Loucy (cell line): ENCODE data around the gene KTI12.

Experiments used
- H2AFZ ChIP-seq: fragments of 200-600 bp; sonication (generic); 2 replicates; pipeline ENCODE4 v1.6.0; 2016; ENCODE audit warnings: antibody characterized with exemption, mild to moderate bottlenecking, low read length, moderate library complexity
- H3F3A ChIP-seq: fragments of 200-600 bp; 2 replicates; pipeline ENCODE4 v1.6.0; 2016; ENCODE audit warnings: antibody characterized with exemption, low read depth, mild to moderate bottlenecking
- H3K27me3 ChIP-seq: fragments of 200-600 bp; sonication (generic); 2 replicates; pipeline ENCODE4 v1.6.1; 2014; ENCODE audit warnings: low read length, mild to moderate bottlenecking; ENCODE audit not compliant: insufficient read depth, poor library complexity, severe bottlenecking
- H3K36me3 ChIP-seq: fragments of 200-600 bp; sonication (generic); 2 replicates; pipeline ENCODE4 v1.6.1; 2016; ENCODE audit warnings: low read length; ENCODE audit not compliant: insufficient read depth
- H3K4me1 ChIP-seq: fragments of 200-600 bp; sonication (generic); 2 replicates; pipeline ENCODE4 v1.5.1; 2014; ENCODE audit warnings: low read length, mild to moderate bottlenecking; ENCODE audit not compliant: insufficient read depth, poor library complexity, severe bottlenecking
- H3K4me2 ChIP-seq: fragments of 200-600 bp; sonication (generic); 2 replicates; pipeline ENCODE4 v1.6.0; 2014; ENCODE audit warnings: antibody characterized with exemption, low read length, low read depth, mild to moderate bottlenecking; ENCODE audit not compliant: poor library complexity, severe bottlenecking
- H3K4me3 ChIP-seq: fragments of 200-600 bp; sonication (generic); 2 replicates; pipeline ENCODE4 v1.5.1; 2014; ENCODE audit warnings: low read length, mild to moderate bottlenecking, mixed read lengths; ENCODE audit not compliant: poor library complexity, severe bottlenecking
- H3K79me2 ChIP-seq: fragments of 200-600 bp; sonication (generic); 2 replicates; pipeline ENCODE4 v1.6.1; 2014; ENCODE audit warnings: low read length; ENCODE audit not compliant: insufficient read depth
- H3K9ac ChIP-seq: fragments of 200-600 bp; sonication (generic); 2 replicates; pipeline ENCODE4 v1.6.0; 2014; ENCODE audit warnings: mild to moderate bottlenecking, low read depth, low read length, moderate library complexity; ENCODE audit not compliant: poor library complexity, severe bottlenecking
- H3K9me2 ChIP-seq: fragments of 200-600 bp; sonication (generic); replicated peaks from 2 replicates; pipeline ENCODE4 v1.6.1; 2016; ENCODE audit warnings: low read depth, low read length, mixed read lengths
- H3K9me3 ChIP-seq: fragments of 200-600 bp; sonication (generic); 2 replicates; pipeline ENCODE4 v1.6.1; 2014; ENCODE audit warnings: mild to moderate bottlenecking, antibody characterized with exemption, low read length, low read depth; ENCODE audit not compliant: insufficient read depth
- H4K20me1 ChIP-seq: fragments of 200-600 bp; sonication (generic); 2 replicates; pipeline ENCODE4 v1.6.0; 2014; ENCODE audit warnings: antibody characterized with exemption, low read length, mild to moderate bottlenecking; ENCODE audit not compliant: insufficient read depth, poor library complexity, severe bottlenecking
- CTCF ChIP-seq: fragments of 200-600 bp; sonication (generic); conservative IDR thresholded peaks from 2 replicates; pipeline ENCODE4 v1.5.1; 2014; ENCODE audit warnings: mild to moderate bottlenecking, antibody characterized with exemption, low read length
- EZH2phosphoT487 ChIP-seq: fragments of 200-600 bp; IDR thresholded peaks from 2 replicates; pipeline ENCODE4 v1.6.1; 2018; ENCODE audit warnings: antibody characterized with exemption, mild to moderate bottlenecking, moderate library complexity, borderline replicate concordance

Gene KTI12

GRCh38 chr1:52045236-52045635 lies 11.6 kb upstream of the KTI12 start:
- Histone ChIP-seq H3K27me3 (no peaks in the 10 kb centered on the region), H2AFZ (no peak overlapping the region), H3K9ac (no peak overlapping the region), H3K9me3 (no peaks in the 10 kb centered on the region), H3F3A (no peaks in the 10 kb centered on the region), H3K36me3 (peaks cover 12% of the 10 kb centered on the region), H3K4me2 (no peak overlapping the region), H3K4me3 (no peak overlapping the region), H4K20me1 (no peaks in the 10 kb centered on the region), H3K9me2 (no peaks in the 10 kb centered on the region), H3K4me1 (no peaks in the 10 kb centered on the region), H3K79me2 (peaks cover 43% of the 10 kb centered on the region; the same call in 1 of the 2 replicates)
- no peak for TF ChIP-seq EZH2phosphoT487
- no peak for TF ChIP-seq CTCF

- H3K27me3 ChIP-seq, result no peaks in the 10 kb centered on the region
- H3F3A ChIP-seq, result no peaks in the 10 kb centered on the region
- H3K79me2 ChIP-seq, result peaks cover 29% of the 10 kb centered on the region; the same call in 1 of the 2 replicates
Observed at GRCh38 chr1:52041551-52042185, 8.1 kb upstream of the KTI12 start.

GRCh38 chr1:52037909-52038308 lies 4.3 kb upstream of the KTI12 start:
- Histone ChIP-seq H3K4me1 (peaks cover 4% of the 10 kb centered on the region), H3K4me3 (no peak overlapping the region), H4K20me1 (peaks cover under 1% of the 10 kb centered on the region), H3K9me2 (no peaks in the 10 kb centered on the region), H3K36me3 (peaks cover 29% of the 10 kb centered on the region), H3F3A (no peaks in the 10 kb centered on the region; the same call in 1 of the 2 replicates), H3K4me2 (no peak overlapping the region), H3K9me3 (no peaks in the 10 kb centered on the region), H3K9ac (no peak overlapping the region), H3K79me2 (peaks cover 6% of the 10 kb centered on the region), H2AFZ (no peak overlapping the region), H3K27me3 (no peaks in the 10 kb centered on the region)
- TF ChIP-seq CTCF (no peak), EZH2phosphoT487 (no peak)

More at GRCh38 chr1:52041551-52042185, 8.1 kb upstream of the KTI12 start:
- Histone ChIP-seq H4K20me1 (no peaks in the 10 kb centered on the region), H2AFZ (no peak overlapping the region), H3K4me1 (no peaks in the 10 kb centered on the region), H3K9ac (no peak overlapping the region), H3K36me3 (peaks cover 29% of the 10 kb centered on the region), H3K9me2 (no peaks in the 10 kb centered on the region), H3K9me3 (no peaks in the 10 kb centered on the region), H3K4me3 (no peak overlapping the region), H3K4me2 (no peak overlapping the region)
- TF ChIP-seq CTCF (no peak), EZH2phosphoT487 (no peak)
